D721Med (cell line): ENCODE data around the gene HLA-DQA2.

Source experiments
- DNase-seq: peaks from one replicate; pipeline ENCODE4 v3.0.0; 2011; ENCODE audit warnings: low spot score; ENCODE audit not compliant: insufficient read length
- FAIRE-seq: peaks from 2 replicates; lab custom pipeline; 2011; peaks lifted over from hg19 to GRCh38; lab: Jason Lieb, UNC
- TF ChIP-seq, protein P1 (sequence below): IDR thresholded peaks from 2 replicates; pipeline ENCODE4 v1.5.1; 2012; ENCODE audit warnings: mild to moderate bottlenecking, control low read depth; ENCODE audit not compliant: insufficient read depth; ENCODE audit errors: missing control alignments

The HLA-DQA2 gene

GRCh38 chr6:32759669-32760068 lies 18.5 kb downstream of the HLA-DQA2 start:
- DNase-seq (no peak), FAIRE-seq (no peak)
- TF ChIP-seq, protein P1, sequence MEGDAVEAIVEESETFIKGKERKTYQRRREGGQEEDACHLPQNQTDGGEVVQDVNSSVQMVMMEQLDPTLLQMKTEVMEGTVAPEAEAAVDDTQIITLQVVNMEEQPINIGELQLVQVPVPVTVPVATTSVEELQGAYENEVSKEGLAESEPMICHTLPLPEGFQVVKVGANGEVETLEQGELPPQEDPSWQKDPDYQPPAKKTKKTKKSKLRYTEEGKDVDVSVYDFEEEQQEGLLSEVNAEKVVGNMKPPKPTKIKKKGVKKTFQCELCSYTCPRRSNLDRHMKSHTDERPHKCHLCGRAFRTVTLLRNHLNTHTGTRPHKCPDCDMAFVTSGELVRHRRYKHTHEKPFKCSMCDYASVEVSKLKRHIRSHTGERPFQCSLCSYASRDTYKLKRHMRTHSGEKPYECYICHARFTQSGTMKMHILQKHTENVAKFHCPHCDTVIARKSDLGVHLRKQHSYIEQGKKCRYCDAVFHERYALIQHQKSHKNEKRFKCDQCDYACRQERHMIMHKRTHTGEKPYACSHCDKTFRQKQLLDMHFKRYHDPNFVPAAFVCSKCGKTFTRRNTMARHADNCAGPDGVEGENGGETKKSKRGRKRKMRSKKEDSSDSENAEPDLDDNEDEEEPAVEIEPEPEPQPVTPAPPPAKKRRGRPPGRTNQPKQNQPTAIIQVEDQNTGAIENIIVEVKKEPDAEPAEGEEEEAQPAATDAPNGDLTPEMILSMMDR, result no peak

- no peak for DNase-seq
- no peak for FAIRE-seq
- TF ChIP-seq, protein P1, result no peak
Measured at GRCh38 chr6:32761072-32761471, 19.9 kb downstream of the HLA-DQA2 start.

DNA sequence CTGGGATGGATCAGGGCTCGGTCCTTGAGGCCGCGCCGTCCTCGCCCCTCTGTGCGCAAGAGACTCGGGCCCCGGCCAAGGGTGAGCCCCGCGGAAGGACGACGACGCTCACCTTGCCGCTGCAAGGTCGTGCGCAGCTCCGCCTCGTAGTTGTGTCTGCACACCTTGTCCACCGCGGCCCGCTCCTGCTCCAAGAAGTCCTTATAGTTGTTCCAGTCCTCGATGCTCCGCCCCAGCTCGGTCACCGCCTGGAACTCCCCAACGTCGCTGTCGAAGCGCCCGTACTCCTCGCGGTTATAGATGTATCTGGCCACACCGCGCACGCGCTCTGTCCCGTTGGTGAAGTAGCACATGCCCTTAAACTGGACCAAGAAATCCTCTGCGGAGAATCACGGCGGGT lies 20.4 kb downstream of the HLA-DQA2 start:
- FAIRE-seq, result no peak

DNA sequence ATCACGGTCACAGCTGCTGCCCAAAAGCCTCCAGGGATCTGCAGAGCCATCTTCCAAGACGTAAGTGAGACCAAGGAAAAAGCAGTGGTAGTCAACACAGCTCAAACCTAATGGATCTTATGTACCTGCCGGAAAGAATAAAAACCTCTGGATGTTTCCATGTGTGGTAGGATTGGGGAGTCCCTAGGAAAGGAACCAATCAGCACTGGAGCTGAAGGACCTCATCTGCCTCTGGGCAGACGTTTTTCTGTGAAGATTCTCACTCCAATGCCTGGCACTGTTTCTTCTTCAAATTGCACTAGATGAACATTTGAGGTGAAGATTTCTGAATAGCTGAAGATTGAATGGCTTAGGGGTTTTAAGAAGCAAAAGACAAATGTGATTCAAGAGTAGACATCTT lies 22.2 kb downstream of the HLA-DQA2 start, which contains the start of gene HLA-DQB2:
HLA-DQB2 (minus strand) TSS at position 112 of the 400 bp plus-strand sequence; CDS start at position 50, 62 bp downstream.
- DNase-seq (no peak), FAIRE-seq (no peak)
- TF ChIP-seq, protein P1, result no peak

More for the DNA sequence above, 20.4 kb downstream of the HLA-DQA2 start:
- DNase-seq, result no peak
- TF ChIP-seq, protein P1, result no peak

GRCh38 chr6:32764048-32764447 lies 22.9 kb downstream of the HLA-DQA2 start:
- no peak for DNase-seq
- FAIRE-seq, result no peak
- TF ChIP-seq, protein P1, result no peak

DNA sequence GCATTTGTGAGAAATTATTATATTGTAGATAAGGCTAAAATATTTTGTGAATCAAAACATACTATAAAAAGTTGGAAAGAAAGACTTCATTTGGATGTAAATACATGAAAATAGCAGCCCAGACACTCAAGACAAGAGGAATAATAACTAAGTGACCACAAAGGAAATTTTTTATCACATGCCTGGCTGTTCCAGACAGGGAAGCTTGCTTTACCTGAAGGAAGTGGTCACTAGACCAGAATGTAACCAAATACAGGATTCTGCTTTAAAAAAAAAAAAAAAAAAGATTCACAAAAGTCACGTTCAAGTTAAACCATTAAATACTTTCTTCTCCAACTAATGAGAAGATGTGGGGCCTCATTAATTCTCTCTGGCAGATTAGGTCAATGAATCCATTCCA lies 31.5 kb downstream of the HLA-DQA2 start:
- TF ChIP-seq, protein P1, result no peak
- FAIRE-seq, result no peak

GRCh38 chr6:32774426-32774825 lies 33.2 kb downstream of the HLA-DQA2 start:
- DNase-seq (no peak), FAIRE-seq (no peak)
- TF ChIP-seq, protein P1, result no peak

More for the DNA sequence above, 31.5 kb downstream of the HLA-DQA2 start:
- DNase-seq, result no peak
